ENCODE data around the gene CTBP2. TPM values are rescaled to one million over a fixed set of nuclear protein-coding genes. Genes with fewer than 3 reads are reported as not detected.

CTBP2 gene
- total RNA-seq, 1 donor, result 74.3 TPM

- no peak for DNase-seq (ENCODE audit: low read depth)
- TF ChIP-seq, protein P1, sequence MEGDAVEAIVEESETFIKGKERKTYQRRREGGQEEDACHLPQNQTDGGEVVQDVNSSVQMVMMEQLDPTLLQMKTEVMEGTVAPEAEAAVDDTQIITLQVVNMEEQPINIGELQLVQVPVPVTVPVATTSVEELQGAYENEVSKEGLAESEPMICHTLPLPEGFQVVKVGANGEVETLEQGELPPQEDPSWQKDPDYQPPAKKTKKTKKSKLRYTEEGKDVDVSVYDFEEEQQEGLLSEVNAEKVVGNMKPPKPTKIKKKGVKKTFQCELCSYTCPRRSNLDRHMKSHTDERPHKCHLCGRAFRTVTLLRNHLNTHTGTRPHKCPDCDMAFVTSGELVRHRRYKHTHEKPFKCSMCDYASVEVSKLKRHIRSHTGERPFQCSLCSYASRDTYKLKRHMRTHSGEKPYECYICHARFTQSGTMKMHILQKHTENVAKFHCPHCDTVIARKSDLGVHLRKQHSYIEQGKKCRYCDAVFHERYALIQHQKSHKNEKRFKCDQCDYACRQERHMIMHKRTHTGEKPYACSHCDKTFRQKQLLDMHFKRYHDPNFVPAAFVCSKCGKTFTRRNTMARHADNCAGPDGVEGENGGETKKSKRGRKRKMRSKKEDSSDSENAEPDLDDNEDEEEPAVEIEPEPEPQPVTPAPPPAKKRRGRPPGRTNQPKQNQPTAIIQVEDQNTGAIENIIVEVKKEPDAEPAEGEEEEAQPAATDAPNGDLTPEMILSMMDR (IDR thresholded peaks at IDR 0.05; ENCODE audit: insufficient read depth, low read depth, low read length), result no peak
- H3K4me3 ChIP-seq (ENCODE audit: low read depth, low read length), result no peak overlapping the region
These were observed 182.0 kb downstream of the CTBP2 start for GRCh38 chr10:124978376-124978725.

- no peak for DNase-seq (ENCODE audit: low read depth)
- TF ChIP-seq, protein P1 (IDR thresholded peaks at IDR 0.05; ENCODE audit: insufficient read depth, low read depth, low read length), result no peak
- no peak overlapping the region for H3K4me3 ChIP-seq (ENCODE audit: low read depth, low read length)
These were observed 182.6 kb downstream of the CTBP2 start for GRCh38 chr10:124977648-124978375.

DNA sequence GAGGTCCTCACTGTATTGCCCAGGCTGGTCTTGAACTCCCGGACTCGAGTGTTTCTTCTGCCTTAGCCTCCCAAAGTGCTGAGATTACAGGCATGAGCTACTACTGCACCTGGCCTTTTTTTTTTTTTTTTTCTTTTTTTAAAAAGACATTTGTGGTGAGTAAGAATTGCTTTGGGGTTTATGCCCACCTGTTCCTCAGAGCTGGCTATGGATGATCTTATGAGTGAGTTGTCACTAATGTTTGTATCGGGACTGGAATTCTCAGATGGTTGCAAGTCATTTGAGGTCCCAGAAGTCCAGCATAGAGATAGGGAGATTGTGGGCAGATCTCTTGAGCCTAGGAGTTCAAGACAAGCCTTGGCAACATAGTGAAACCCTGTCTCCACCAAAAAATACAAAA lies 183.2 kb downstream of the CTBP2 start:
- no peak overlapping the region for H3K4me3 ChIP-seq (ENCODE audit: low read depth, low read length)
- DNase-seq (ENCODE audit: low read depth), result no peak
- TF ChIP-seq, protein P1 (IDR thresholded peaks at IDR 0.05; ENCODE audit: insufficient read depth, low read depth, low read length), result no peak

- H3K4me3 ChIP-seq (ENCODE audit: low read depth, low read length), result no peak overlapping the region
- TF ChIP-seq, protein P1 (IDR thresholded peaks at IDR 0.05; ENCODE audit: insufficient read depth, low read depth, low read length), result no peak
- DNase-seq (ENCODE audit: low read depth), result no peak
These were observed 184.3 kb downstream of the CTBP2 start for GRCh38 chr10:124975977-124976514.

DNA sequence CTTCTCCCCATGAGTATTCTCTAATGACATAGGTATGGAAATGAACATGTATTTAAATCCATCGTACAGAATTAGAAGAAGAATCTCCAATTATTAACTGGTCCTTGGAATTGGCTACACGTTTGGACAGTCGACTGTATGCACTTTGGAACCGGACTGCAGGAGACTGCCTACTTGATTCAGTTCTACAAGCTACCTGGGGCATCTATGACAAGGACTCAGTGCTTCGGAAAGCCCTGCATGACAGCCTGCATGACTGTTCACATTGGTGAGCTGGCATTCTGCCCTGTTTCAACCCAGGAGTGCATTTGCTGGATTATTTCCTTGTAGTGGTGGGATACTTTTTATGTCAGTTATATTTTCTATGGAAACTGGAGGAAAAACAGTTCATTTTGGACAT lies 186.2 kb downstream of the CTBP2 start:
- DNase-seq (ENCODE audit: low read depth), result no peak
- no peak overlapping the region for H3K4me3 ChIP-seq (ENCODE audit: low read depth, low read length)
- TF ChIP-seq, protein P1 (IDR thresholded peaks at IDR 0.05; ENCODE audit: insufficient read depth, low read depth, low read length), result no peak

DNA sequence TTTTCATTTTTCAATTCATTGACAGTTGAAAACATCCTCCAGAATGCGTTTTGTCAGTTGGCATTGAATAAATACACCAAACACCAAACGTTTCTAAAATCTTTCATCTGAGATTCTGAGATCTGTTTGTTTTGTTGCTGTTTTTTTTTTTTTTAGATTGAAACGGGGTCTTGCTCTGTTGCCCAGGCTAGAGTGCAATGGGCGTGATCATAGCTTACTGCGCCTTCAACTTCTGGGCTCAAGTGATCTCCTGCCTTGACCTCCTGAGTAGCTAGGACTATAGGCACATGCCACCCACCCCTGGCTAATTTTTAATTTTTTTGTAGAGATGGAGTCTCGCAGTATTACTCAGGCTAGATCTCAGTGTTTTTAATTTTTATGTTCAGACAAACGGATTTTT lies 187.7 kb downstream of the CTBP2 start:
- H3K4me3 ChIP-seq (ENCODE audit: low read depth, low read length), result no peak overlapping the region
- no peak for DNase-seq (ENCODE audit: low read depth)
- TF ChIP-seq, protein P1 (IDR thresholded peaks at IDR 0.05; ENCODE audit: insufficient read depth, low read depth, low read length), result no peak

GRCh38 chr10:124971276-124971675 lies 189.1 kb downstream of the CTBP2 start:
- DNase-seq (ENCODE audit: low read depth), result no peak
- TF ChIP-seq, protein P1 (IDR thresholded peaks at IDR 0.05; ENCODE audit: insufficient read depth, low read depth, low read length), result no peak
- H3K4me3 ChIP-seq (ENCODE audit: low read depth, low read length), result no peak overlapping the region
